GF-D8 (cell line): ENCODE data around the gene SLFN5.
"Not testable (repeated sequence)": the region's sequence is repeated elsewhere in the genome, so short reads cannot be mapped to it uniquely, and the experiment has no call there.

Experiments used
- DNase-seq: peaks from one replicate; lab custom pipeline; 2025; lab: John Stamatoyannopoulos, UW

Gene SLFN5

DNA sequence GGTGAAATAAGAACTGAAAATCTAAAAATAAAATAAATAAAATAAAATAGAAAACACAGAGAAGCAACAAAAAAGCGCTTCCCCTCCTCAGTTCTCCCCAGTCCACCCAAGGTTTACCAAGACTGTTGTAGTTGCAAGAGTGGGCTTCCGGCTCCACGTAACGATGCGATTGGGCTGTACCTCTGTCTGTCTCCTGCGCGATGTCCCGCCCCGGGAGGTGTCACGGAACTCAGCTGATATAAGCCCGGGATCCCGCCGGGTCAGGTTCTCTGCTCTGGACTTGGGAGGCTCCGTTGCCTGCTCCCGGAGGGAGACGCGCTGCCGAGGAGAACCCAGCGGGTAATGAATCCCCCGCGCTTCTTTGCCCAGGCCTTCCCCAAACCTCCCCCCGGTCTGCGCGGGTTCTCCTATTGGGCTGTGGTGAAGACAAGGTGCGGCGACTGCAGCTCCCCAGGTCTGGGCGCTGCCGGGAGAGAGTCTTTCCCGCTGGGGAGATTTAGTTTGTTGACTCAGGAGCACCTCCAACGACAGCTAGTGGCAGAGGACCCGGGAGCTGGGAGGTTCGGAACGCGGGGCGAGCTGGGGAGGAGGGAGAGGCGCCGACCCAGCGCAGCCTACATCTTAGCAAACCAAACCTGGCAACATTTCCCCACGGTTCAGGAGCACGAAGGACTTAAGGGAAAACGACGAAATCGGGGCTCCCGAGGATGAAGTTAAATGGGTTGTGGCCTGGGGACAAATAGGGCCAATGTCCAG, at the start of gene SLFN5:
TSS of gene SLFN5 (plus strand) at position 268 of the 756 bp plus-strand sequence. CDS start 15,619 bp downstream, outside the sequence.
- no peak for DNase-seq

DNA sequence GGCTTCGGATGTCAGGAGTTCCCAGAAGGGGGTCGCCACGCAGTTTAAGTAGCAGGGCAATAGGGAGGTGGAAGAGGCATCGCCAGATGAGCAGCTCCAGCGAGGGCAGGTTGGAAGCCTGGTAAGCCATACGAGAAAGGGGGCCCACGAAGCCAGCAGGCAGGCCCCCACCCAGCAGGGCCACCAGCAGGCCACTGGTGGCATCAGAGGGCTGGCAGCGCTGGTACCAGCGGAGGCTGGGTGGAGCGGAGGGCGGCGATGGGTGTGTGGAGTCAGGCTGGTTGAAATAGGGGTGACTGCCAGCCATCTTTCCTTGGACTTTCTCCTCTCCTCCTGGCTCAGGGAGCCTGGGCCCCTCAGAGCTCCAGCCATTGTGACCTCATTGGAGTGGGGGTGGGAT, 48.9 kb upstream of the SLFN5 start, which contains the start of gene SLC35G3:
TSS of gene SLC35G3 (minus strand) at position 393 of the 400 bp plus-strand sequence. CDS start at position 307, 86 bp downstream.
- DNase-seq: not testable (repeated sequence)

DNA sequence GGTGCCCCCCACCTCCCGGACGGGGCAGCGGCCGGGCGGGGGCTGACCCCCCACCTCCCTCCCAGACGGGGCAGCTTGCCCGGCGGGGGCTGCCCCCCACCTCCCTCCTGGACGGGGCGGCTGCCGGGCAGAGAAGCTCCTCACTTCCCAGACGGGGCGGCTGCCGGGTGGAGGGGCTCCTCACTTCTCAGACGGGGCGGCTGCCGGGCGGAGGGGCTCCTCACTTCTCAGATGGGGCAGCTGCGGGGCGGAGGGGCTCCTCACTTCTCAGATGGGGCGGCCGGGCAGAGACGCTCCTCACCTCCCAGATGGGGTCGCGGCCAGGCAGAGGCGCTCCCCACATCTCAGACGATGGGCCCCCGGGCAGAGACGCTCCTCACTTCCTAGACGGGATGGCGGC, 47.8 kb upstream of the SLFN5 start:
- DNase-seq: not testable (repeated sequence)

DNA sequence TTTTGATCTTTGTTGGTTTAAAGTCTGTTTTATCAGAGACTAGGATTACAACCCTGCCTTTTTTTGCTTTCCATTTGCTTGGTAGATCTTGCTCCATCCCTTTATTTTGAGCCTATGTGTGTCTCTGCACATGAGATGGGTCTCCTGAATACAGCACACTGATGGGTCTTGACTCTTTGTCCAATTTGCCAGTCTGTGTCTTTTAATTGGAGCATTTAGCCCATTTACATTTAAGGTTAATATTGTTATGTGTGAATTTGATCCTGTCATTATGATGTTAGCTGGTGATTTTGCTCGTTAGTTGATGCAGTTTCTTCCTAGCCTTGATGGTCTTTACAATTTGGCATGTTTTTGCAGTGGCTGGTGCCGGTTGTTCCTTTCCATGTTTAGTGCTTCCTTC, 40.3 kb upstream of the SLFN5 start:
- not testable (repeated sequence) for DNase-seq

DNA sequence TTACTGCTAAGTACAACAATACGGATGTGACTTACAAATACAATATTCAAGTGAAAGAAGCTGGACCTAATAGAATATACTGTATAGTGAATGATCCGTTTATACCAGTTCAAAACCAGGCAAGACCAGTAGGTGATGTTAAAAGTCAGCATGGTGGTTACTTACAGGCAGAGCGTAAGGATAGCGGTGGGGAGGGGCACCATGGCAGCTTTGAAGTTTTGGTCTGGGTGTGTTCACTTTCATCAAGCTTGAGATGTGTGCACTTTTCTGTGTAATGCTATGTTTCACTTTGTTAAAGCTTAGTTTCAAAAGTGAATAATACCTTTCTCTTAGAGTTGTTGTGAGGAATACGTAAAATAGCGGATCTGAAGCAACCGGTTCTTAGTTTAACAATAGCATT, 32.1 kb upstream of the SLFN5 start:
- no peak for DNase-seq

DNA sequence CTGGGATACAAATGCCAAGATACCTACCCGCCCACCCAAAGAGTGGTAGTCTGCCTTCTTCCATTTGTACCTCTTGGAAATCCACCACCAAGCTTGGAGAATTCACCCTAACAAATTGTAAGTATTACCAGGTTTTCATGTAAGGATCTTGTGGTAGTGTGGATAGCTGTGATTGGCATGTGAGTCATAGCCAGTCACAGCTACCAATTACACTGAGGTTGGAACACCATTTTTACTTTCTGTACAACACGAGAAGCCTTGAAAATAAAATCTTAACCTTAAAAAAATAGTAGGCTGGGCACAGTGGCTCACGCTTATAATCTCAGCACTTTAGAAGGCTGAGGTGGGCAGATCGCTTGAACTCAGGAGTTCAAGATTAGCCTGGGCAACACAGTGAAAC, 30.2 kb upstream of the SLFN5 start:
- no peak for DNase-seq

DNA sequence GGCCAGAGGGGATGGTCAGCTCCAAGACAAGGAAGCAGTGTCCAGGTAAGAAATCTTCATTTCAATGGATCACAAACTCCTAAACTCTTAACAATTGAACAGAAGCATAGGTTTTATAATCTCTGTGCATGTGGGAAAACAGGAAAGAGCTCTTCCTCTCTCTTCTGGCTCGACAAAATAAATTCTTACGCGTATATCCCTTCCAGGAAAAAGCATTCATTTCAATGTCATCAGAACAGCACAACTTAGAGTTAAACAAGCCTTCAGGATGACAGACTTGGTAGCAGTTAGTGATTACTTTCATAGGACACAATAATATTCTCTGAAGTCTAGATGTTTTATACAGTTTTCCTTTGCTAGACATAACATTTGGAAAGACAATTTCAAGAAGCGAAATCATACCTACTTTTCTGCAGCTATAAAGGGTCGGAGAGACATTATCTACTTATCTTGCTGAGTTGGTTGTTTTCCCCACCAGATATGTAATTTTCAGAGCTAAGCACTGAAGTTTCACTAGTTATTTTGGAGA, 29.4 kb upstream of the SLFN5 start:
- DNase-seq: no peak

DNA sequence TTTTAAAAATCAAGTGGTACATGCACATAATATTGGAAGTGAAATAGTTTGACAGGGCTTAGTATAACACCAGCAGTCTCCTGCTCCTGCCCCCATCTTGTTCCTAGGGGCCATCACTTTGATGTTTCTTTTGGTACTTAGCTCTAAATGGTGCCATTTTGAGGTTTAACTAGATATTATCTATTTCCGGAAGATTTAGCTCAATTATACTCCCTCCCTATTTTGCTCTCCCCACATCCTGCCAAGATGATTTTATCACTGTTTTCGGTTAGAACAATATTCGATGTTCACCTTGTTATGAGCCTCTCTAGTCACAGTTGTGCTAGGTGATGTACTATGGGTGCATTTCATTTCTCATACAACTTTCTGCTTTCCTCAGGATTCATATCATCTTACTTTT, 28.7 kb upstream of the SLFN5 start:
- DNase-seq: no peak

DNA sequence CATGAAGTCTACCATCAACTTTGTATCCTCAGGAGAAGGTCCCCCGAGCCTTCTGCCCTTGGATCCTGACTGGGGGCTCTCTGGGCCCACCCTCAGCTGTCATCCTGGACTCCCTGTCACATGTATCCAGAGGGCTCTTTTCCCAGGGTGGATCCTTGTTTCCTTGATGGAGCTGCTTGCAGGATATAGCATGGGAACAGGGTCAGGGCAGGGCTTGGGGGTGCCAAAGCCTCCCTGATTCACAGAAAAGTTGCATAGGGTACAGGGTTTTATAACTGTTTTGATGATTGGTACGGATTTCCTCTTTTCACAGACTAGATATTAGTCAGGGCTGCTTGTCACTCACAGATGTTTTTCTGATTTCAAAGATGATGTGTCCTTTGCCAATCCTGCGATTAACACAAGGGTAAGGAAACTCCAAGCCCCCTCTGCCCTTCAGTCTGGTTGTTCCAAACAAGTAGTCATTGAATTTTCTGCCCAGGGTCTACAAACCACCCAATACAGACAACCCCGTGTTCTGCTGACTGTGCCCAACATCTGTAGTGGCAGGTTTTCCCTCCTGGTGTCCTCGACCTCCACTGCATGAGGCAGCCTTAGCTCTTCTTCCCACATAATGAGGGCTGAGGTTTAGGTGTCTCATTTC, 28.1 kb upstream of the SLFN5 start:
- no peak for DNase-seq

GRCh38 chr17:35217107-35217506, 25.8 kb upstream of the SLFN5 start:
- DNase-seq: no peak

- DNase-seq: no peak
Observed at GRCh38 chr17:35218915-35219314, 24.0 kb upstream of the SLFN5 start.

DNA sequence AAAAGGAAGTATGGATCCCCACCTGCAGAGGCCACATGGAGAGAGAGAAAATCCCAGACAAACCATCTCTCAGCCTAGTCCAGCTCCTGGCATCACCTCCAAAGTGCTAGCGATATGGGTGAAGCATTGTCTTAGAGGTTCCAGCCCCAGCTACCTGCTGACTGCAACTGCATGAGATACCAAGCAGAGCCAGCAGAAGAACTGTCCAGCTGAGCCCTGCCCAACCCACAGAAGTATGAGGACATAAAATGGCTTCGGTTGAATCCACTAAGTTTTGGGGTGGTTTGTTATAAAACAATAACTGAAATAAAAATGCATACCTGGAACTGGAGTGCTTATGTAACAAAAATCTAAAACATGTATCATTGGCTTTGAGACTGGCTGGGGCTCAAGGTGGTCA, 20.4 kb upstream of the SLFN5 start:
- no peak for DNase-seq

GRCh38 chr17:35224436-35224835, 18.4 kb upstream of the SLFN5 start:
- DNase-seq: no peak

DNA sequence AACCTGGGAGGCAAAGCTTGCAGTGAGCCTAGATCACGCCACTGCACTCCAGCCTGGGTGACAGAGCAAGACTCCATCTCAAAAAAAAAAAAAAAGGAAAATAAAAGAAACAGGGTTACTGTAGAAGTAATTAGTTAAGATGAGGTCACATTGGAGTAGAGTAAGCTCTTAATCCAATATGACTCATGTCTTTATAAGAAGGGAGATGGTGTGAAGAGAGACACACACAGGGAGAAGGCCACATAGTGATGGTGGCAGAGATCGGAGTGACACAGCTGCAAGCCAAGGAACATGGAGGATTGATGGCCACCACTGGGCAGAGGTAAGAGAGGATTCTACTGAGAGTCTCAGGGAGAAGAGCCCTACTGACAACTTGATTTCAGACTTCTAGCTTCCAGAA, 15.3 kb upstream of the SLFN5 start:
- no peak for DNase-seq

DNA sequence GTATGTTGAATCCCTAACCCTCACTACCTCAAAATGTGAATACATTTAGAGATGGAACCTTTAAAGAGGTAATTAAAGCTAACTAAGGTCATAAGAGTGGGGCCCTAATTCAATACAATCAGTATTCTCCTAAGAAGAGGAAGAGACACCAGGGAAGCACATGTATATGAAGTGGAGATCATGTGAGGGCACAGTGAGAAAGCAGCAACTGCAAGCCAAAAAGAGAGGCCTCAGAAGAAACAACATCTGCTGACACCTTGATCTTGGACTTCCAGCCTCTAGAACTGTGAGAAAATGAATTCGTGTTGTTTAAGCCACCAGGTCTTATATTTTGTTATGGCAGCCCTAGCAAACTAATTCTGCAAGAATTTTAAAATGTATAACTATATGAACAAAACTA, 13.2 kb upstream of the SLFN5 start:
- no peak for DNase-seq

GRCh38 chr17:35234315-35234714, 8.6 kb upstream of the SLFN5 start:
- not testable (repeated sequence) for DNase-seq

- no peak for DNase-seq
Observed at GRCh38 chr17:35235289-35235688, 7.6 kb upstream of the SLFN5 start.

GRCh38 chr17:35235917-35236316, 7.0 kb upstream of the SLFN5 start:
- DNase-seq: no peak

DNA sequence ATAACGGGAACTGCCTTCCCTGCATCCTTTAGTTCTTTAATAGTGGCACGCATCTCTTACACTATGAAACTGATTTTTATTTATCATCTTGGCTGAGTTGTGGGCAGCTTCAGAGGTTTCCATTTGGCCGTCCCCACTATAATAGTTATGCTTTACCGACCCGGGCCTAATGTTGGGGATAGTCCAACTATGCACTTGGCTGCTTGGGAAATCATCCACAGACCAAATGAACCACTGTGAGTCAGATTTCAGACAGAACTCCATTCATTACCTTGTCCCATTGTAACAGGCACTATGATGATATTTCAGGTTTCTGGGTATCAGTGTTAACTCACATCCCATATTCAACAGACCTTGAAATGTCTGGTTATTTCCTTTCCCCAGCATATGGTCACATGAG, 6.1 kb upstream of the SLFN5 start:
- no peak for DNase-seq

DNA sequence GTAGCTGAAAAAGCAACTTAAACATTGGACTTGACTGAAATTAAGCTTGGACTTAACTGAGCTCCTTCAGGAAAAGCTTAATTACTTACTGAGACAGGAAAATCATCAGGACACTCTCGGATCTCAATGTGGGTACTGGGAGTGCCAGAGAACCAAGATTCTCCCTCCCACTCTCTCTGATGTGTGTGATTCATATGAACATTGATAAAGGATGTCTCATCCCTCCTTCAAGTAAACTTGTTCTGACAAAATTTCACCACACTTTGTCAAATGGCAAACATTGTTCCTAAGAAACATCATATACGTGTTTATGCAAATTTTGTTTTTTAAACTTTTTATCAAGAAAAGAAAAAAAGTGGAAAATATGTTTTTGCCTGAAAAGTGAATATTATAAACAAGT, 4.1 kb upstream of the SLFN5 start:
- no peak for DNase-seq

DNA sequence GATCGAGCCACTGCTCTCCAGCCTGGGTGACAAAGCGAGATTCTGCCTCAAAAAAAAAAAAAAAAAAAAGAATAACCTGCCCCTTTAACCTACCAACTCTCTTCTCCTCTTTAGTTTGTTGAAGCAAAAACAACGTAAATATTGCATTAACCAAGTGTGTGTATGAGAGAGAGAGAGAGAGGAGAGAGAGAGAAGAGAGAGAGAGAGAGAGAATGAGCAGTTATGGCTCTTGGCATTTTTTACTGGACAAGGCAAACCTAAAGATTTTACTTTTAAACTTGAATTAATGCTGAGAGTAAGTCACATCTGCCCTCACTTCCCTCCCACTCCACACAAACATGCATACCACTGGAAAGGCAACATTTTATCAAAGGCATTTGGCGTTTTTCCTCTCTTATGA, 3.0 kb upstream of the SLFN5 start:
- DNase-seq: no peak

- no peak for DNase-seq
Observed at GRCh38 chr17:35240861-35241260, 2.0 kb upstream of the SLFN5 start.

DNA sequence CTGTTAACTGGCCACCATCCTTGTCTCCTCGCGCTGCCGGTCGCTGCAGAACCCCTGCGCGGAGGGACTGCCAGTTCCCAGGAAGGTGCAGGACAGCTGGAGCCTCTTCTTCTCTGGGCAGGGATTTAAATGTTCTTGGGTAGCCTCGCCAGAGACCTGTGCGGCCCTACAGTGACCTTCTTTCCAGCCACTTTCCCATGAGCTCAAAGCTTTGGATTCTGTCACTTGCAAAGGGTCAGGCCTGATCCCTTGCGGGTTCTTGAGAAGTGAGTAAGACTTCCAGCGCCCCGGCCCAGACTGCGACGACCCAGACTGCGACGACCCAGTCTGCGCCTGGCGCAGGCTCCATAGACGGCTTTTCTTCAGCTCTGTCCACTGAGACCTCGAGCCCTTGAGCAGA, 1.4 kb upstream of the SLFN5 start:
- no peak for DNase-seq
